Right lobe of liver (tissue), 6 donors: ENCODE measurements around the gene MBNL3. TPM values are rescaled to one million over a fixed set of nuclear protein-coding genes. Genes with fewer than 3 reads are reported as not detected.
A peak's percentile ranks its signal among the peaks of the same experiment; 100 is the strongest.

Experiments
- ATAC-seq, 4 donors: fragments of 200-7000 bp; cut with Tn5 transposase; one replicate each; pipeline ENCODE4 v1.9.1; 2020; ENCODE audit warnings: mild to moderate bottlenecking in 4 of 4, moderate library complexity in 4 of 4
- DNase-seq, 3 donors: peaks; one replicate each; pipeline ENCODE4 v3.0.0-alpha.2; 2020
- H3K27ac ChIP-seq, 3 donors: fragments of 200-600 bp; one replicate each; pipeline ENCODE4 v1.8.0; 2022
- H3K27me3 ChIP-seq, 2 donors: fragments of 200-600 bp; one replicate each; pipeline ENCODE4 v1.8.0; 2022
- H3K36me3 ChIP-seq, 4 donors: fragments of 200-600 bp; sonication (generic) in 1 of 4; one replicate each; pipeline versions ENCODE4 v1.5.1 to v1.8.0; 2017 to 2022; ENCODE audit warnings: control low read depth in 1 of 4
- H3K4me1 ChIP-seq, 4 donors: fragments of 200-600 bp; sonication (generic) in 1 of 4; one replicate each; pipeline versions ENCODE4 v1.5.1 to v1.8.0; 2017 to 2022; ENCODE audit warnings: control low read depth in 1 of 4
- H3K4me3 ChIP-seq, 3 donors: fragments of 200-600 bp; one replicate each; pipeline ENCODE4 v1.8.0; 2022
- H3K9me3 ChIP-seq, 4 donors: fragments of 200-600 bp; sonication (generic) in 1 of 4; one replicate each; pipeline versions ENCODE4 v1.5.1 to v1.8.0; 2017 to 2022; ENCODE audit warnings: control low read depth in 1 of 4
- POLR2A ChIP-seq: fragments of 450-650 bp; IDR thresholded peaks from one replicate; pipeline ENCODE4 v1.6.1; 2017; ENCODE audit warnings: antibody characterized with exemption, mild to moderate bottlenecking
- WGBS: methylation state at CpG from one replicate; pipeline ENCODE4 v1.1.6; 2018; ENCODE audit warnings: low coverage, low lambda C conversion rate; ENCODE audit not compliant: insufficient coverage; ENCODE audit errors: missing lambda C conversion rate; 5-methylcytosine and 5-hydroxymethylcytosine counted together
- intact Hi-C, 2 donors: fragments of 100-400 bp; cut with DNase I; formaldehyde crosslinking; loops; one replicate each; pipeline versions ENCODE4 v1.11.2 to v1.14.1; 2022
- total RNA-seq, 6 experiments: library from RNA; depleted of rRNA in 2 of 6; stranded (reverse); fragments of >200 nt in 2 of 6; fragmentation: NEBNext Ultra II Directional in 3 of 6; extraction: Animal tissue kit (Norgen Biotek cat#: 25700) in 3 of 6; gene quantifications; one replicate each; pipeline versions ENCODE4 v1.1.0 to v1.2.4, GENCODE V29; 2016 to 2023
- TF ChIP-seq, protein P1 (sequence below), 4 donors: fragments of 200-600 bp in 3 of 4; fragments of 450-650 bp in 1 of 4; IDR thresholded peaks; one replicate each; pipeline versions ENCODE4 v1.5.1 to v1.8.0; 2016 to 2022; ENCODE audit warnings: antibody characterized with exemption in 4 of 4, mild to moderate bottlenecking in 2 of 4
- donor health status: DM: no; HTN: yes; CAD: no.
- donor health status: DM: no; HTN: no; CAD: no.
- donor health status: DM: no; HTN: no; CAD: no.
- donor health status: DM: no; HTN: yes; CAD: no.
- donor health status: DM: no; HTN: yes; CAD: no.

MBNL3 gene
- total RNA-seq, 6 experiments from 2014 or later = 53.3 to 164 (median 84.6) TPM

DNA sequence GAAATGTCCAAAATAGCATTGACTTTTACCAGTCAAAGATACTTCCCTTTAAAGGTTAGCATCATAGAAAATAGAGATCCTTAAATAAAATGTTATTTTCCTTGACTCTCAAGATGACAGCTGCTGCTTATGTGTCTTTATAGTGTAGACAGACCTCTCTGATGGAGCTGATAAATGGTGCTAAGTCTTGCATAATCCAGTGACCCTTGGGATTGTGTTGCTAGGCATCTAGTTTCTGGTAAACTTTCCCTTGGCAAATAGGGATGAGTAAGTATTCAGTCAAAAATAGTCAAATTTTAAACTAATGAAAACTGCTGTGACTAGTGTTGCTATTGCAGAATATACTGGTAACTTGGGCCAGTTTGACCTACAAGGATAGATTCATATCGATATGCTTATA lies 53.6 kb downstream of the MBNL3 start:
- Histone ChIP-seq H3K27ac (no peak overlapping the region), H3K36me3 (no peaks in the 10 kb centered on the region), H3K27me3 (no peaks in the 10 kb centered on the region), H3K4me1 (no peaks in the 10 kb centered on the region), H3K4me3 (no peak overlapping the region), H3K9me3 (no peaks in the 10 kb centered on the region)
- ATAC-seq = peak; percentile 45 to 73 (median 68)
- no peak for DNase-seq
- TF ChIP-seq, protein P1, sequence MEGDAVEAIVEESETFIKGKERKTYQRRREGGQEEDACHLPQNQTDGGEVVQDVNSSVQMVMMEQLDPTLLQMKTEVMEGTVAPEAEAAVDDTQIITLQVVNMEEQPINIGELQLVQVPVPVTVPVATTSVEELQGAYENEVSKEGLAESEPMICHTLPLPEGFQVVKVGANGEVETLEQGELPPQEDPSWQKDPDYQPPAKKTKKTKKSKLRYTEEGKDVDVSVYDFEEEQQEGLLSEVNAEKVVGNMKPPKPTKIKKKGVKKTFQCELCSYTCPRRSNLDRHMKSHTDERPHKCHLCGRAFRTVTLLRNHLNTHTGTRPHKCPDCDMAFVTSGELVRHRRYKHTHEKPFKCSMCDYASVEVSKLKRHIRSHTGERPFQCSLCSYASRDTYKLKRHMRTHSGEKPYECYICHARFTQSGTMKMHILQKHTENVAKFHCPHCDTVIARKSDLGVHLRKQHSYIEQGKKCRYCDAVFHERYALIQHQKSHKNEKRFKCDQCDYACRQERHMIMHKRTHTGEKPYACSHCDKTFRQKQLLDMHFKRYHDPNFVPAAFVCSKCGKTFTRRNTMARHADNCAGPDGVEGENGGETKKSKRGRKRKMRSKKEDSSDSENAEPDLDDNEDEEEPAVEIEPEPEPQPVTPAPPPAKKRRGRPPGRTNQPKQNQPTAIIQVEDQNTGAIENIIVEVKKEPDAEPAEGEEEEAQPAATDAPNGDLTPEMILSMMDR (IDR thresholded peaks at IDR 0.05) = no peak
- TF ChIP-seq POLR2A = no peak
- intact Hi-C loops = no loop called here
- 50% methylated on average over 1 of the region's 1 CpG for WGBS

DNA sequence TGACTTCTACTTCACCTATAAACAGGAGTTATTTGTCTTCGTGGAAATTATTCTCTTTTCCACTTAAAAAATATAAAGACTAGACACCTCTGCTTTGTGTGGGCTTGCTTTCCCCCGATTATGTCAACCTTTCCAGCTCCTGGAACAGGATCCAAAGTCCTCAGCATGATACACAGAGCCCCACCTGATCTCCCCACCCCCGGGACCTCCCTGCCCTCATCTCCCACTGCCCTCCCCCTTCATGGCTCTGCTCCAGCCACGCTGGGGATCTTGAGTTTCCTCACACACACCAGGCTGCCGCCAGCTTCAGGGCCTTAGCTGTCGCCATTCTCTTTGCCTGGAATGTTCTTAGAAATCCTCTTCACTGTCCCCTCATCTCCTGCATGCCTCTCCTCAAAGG lies 55.3 kb downstream of the MBNL3 start:
- peak in 2 of 3 donors; percentile 42 to 62 for DNase-seq
- H3K27ac ChIP-seq = no peak overlapping the region

DNA sequence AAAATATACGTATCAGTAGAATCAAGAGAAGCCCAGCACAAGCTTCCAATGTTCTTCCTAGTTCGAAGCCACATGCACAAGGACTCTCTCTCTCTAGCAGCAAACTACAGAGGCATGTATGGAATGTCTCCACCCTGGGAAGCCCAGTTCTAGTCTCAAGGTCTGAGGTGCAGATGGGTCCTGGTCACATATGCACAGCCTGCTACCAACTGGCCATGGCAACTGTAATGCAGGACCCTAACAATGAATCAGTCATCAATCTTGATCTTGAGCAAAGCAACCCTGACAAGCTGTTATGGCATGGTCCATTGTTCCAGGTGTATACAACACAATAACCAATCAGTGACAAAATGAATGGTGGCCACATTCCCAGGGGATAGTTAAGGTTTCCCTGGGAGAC lies 55.8 kb downstream of the MBNL3 start:
- DNase-seq (no peak), ATAC-seq (no peak)
- Histone ChIP-seq H3K27me3 (no peaks in the 10 kb centered on the region), H3K9me3 (no peaks in the 10 kb centered on the region), H3K4me3 (no peak overlapping the region), H3K36me3 (no peaks in the 10 kb centered on the region), H3K4me1 (no peaks in the 10 kb centered on the region), H3K27ac (no peak overlapping the region)
- 79% methylated on average over 2 of the region's 2 CpGs for WGBS
- intact Hi-C loops = no loop called here
- no peak for TF ChIP-seq POLR2A
- TF ChIP-seq, protein P1 (IDR thresholded peaks at IDR 0.05) = no peak

More for the DNA sequence above, 55.3 kb downstream of the MBNL3 start:
- no peaks in the 10 kb centered on the region for H3K9me3 ChIP-seq
- H3K36me3 ChIP-seq = no peaks in the 10 kb centered on the region
- WGBS = 37% methylated on average over 6 of the region's 6 CpGs
- no peak for TF ChIP-seq POLR2A
- TF ChIP-seq, protein P1 (IDR thresholded peaks at IDR 0.05) = no peak
- no peaks in the 10 kb centered on the region for H3K4me1 ChIP-seq
- intact Hi-C loops = no loop called here
- peak; percentile 43 to 70 (median 52) for ATAC-seq
- no peak overlapping the region for H3K4me3 ChIP-seq
- H3K27me3 ChIP-seq = no peaks in the 10 kb centered on the region

- DNase-seq (no peak), ATAC-seq (no peak)
- intact Hi-C loops = no loop called here
- H3K4me3 ChIP-seq = no peak overlapping the region
- no peaks in the 10 kb centered on the region for H3K36me3 ChIP-seq
- TF ChIP-seq, protein P1 (IDR thresholded peaks at IDR 0.05) = no peak
- no peak for TF ChIP-seq POLR2A
- no peaks in the 10 kb centered on the region for H3K4me1 ChIP-seq
- no peaks in the 10 kb centered on the region for H3K9me3 ChIP-seq
- no peak overlapping the region for H3K27ac ChIP-seq
- H3K27me3 ChIP-seq = peaks cover 0 to 4% of the 10 kb centered on the region in 2 donors
These were observed 59.9 kb downstream of the MBNL3 start for GRCh38 chrX:132428896-132429295.

DNA sequence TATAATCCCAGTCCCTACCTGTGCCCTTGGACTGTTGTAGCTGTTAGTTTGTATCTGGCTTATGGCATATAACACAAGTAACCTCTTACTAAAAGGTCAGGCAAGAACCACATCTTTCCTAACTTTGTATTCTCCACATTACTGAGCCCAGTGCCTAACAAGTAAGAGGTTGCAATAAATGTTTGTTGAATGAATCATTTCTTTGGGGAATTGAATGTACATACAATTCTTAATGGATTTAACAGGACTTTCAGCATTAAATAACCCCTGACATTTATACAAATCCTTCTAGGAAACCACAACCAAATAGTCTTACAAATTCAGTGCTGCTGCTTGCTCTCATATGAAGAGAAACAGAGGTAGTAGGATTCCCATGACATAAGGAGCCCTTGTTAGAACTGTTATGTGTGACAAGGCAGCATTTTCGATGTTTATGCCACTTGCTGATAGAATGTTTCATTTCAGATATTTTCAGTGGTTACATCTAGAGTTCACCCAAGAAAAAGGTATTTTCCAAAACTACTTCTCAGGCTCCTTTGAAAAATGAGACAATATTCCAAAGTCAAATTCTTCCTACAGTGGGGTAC lies 62.0 kb downstream of the MBNL3 start:
- intact Hi-C loops = no loop called here
- 60% methylated on average over 1 of the region's 1 CpG for WGBS
- Histone ChIP-seq H3K9me3 (no peaks in the 10 kb centered on the region), H3K36me3 (no peaks in the 10 kb centered on the region), H3K27me3 (peaks cover 0 to 4% of the 10 kb centered on the region in 2 donors), H3K4me1 (no peaks in the 10 kb centered on the region), H3K4me3 (no peak overlapping the region), H3K27ac (no peak overlapping the region)
- no peak for ATAC-seq
- TF ChIP-seq, protein P1 (IDR thresholded peaks at IDR 0.05) = no peak
- TF ChIP-seq POLR2A = no peak
- no peak for DNase-seq
